ENCODE results near the gene ATXN10.
"Not testable (repeated sequence)": the region's sequence is repeated elsewhere in the genome, so short reads cannot be mapped to it uniquely, and the experiment has no call there.

ATXN10 gene

GRCh38 chr22:45678961-45679912 is 7.6 kb downstream of the ATXN10 start:
- DNase-seq (ENCODE audit: low read depth) = no peak

GRCh38 chr22:45680932-45681700 is 9.5 kb downstream of the ATXN10 start:
- DNase-seq (ENCODE audit: low read depth) = no peak

- no peak for DNase-seq (ENCODE audit: low read depth)
Observed at GRCh38 chr22:45682064-45682463, 10.4 kb downstream of the ATXN10 start.

GRCh38 chr22:45682773-45683172 is 11.1 kb downstream of the ATXN10 start:
- not testable (repeated sequence) for DNase-seq (ENCODE audit: low read depth)

GRCh38 chr22:45683248-45683647 is 11.6 kb downstream of the ATXN10 start:
- no peak for DNase-seq (ENCODE audit: low read depth)

GRCh38 chr22:45683680-45684079 is 12.0 kb downstream of the ATXN10 start:
- DNase-seq (ENCODE audit: low read depth) = no peak

GRCh38 chr22:45684169-45684568 is 12.5 kb downstream of the ATXN10 start:
- no peak for DNase-seq (ENCODE audit: low read depth)

GRCh38 chr22:45684752-45685574 is 13.3 kb downstream of the ATXN10 start:
- DNase-seq (ENCODE audit: low read depth) = no peak

- no peak for DNase-seq (ENCODE audit: low read depth)
Observed at GRCh38 chr22:45686004-45686403, 14.4 kb downstream of the ATXN10 start.

GRCh38 chr22:45686836-45687235 is 15.2 kb downstream of the ATXN10 start:
- DNase-seq (ENCODE audit: low read depth) = no peak

- no peak for DNase-seq (ENCODE audit: low read depth)
Observed at GRCh38 chr22:45688600-45689080, 17.0 kb downstream of the ATXN10 start.

- no peak for DNase-seq (ENCODE audit: low read depth)
Observed at GRCh38 chr22:45689211-45689610, 17.6 kb downstream of the ATXN10 start.

- DNase-seq (ENCODE audit: low read depth) = no peak
Observed at GRCh38 chr22:45690008-45690407, 18.4 kb downstream of the ATXN10 start.

- no peak for DNase-seq (ENCODE audit: low read depth)
Observed at GRCh38 chr22:45692549-45692948, 20.9 kb downstream of the ATXN10 start.

- DNase-seq (ENCODE audit: low read depth) = no peak
Observed at GRCh38 chr22:45693835-45694234, 22.2 kb downstream of the ATXN10 start.

GRCh38 chr22:45696227-45696626 is 24.6 kb downstream of the ATXN10 start:
- no peak for DNase-seq (ENCODE audit: low read depth)

GRCh38 chr22:45698094-45698493 is 26.5 kb downstream of the ATXN10 start:
- no peak for DNase-seq (ENCODE audit: low read depth)

- DNase-seq (ENCODE audit: low read depth) = no peak
Observed at GRCh38 chr22:45702981-45703380, 31.3 kb downstream of the ATXN10 start.

- DNase-seq (ENCODE audit: low read depth) = no peak
Observed at GRCh38 chr22:45703758-45704157, 32.1 kb downstream of the ATXN10 start.

- DNase-seq (ENCODE audit: low read depth) = no peak
Observed at GRCh38 chr22:45704648-45705047, 33.0 kb downstream of the ATXN10 start.

GRCh38 chr22:45707605-45708004 is 36.0 kb downstream of the ATXN10 start:
- no peak for DNase-seq (ENCODE audit: low read depth)

GRCh38 chr22:45708145-45708544 is 36.5 kb downstream of the ATXN10 start:
- no peak for DNase-seq (ENCODE audit: low read depth)
